KMS-11 (cell line): ENCODE data around the gene CTRL.

Experiments used
- H2AFZ ChIP-seq: fragments of 200-600 bp; sonication (generic); 2 replicates; pipeline ENCODE4 v1.6.1; 2016; ENCODE audit warnings: antibody characterized with exemption, mixed run types, low read depth
- H3K27ac ChIP-seq: fragments of 200-600 bp; sonication (generic); 2 replicates; pipeline ENCODE4 v1.6.1; 2016; ENCODE audit warnings: mild to moderate bottlenecking, mixed run types
- H3K27me3 ChIP-seq: fragments of 200-600 bp; sonication (generic); 2 replicates; pipeline ENCODE4 v1.6.1; 2017; ENCODE audit warnings: mild to moderate bottlenecking, low read depth, mixed run types, moderate library complexity; ENCODE audit not compliant: insufficient read depth
- H3K36me3 ChIP-seq: fragments of 200-600 bp; sonication (generic); 2 replicates; pipeline ENCODE4 v1.6.1; 2017; ENCODE audit warnings: mild to moderate bottlenecking, mixed run types; ENCODE audit not compliant: insufficient read depth
- H3K4me1 ChIP-seq: fragments of 200-600 bp; sonication (generic); 2 replicates; pipeline ENCODE4 v1.6.1; 2016; ENCODE audit warnings: mild to moderate bottlenecking, low read depth, mixed run types; ENCODE audit not compliant: poor library complexity, severe bottlenecking
- H3K4me2 ChIP-seq: fragments of 200-600 bp; sonication (generic); 2 replicates; pipeline ENCODE4 v1.7.0; 2016; ENCODE audit warnings: mild to moderate bottlenecking, mixed run types
- H3K4me3 ChIP-seq: fragments of 200-600 bp; sonication (generic); IDR thresholded peaks from 2 replicates; pipeline ENCODE4 v1.6.1; 2017; ENCODE audit warnings: low read depth, low read length, mixed read lengths; ENCODE audit not compliant: insufficient read depth
- H3K79me2 ChIP-seq: fragments of 200-600 bp; sonication (generic); 2 replicates; pipeline ENCODE4 v1.6.1; 2016; ENCODE audit warnings: low read depth, mixed run types; ENCODE audit not compliant: insufficient read depth
- H3K9ac ChIP-seq: fragments of 200-600 bp; sonication (generic); 2 replicates; pipeline ENCODE4 v1.6.1; 2016; ENCODE audit warnings: mild to moderate bottlenecking, mixed run types
- H4K20me1 ChIP-seq: fragments of 200-600 bp; sonication (generic); 2 replicates; pipeline ENCODE4 v1.6.1; 2016; ENCODE audit warnings: mild to moderate bottlenecking, mixed run types; ENCODE audit not compliant: insufficient read depth
- CTCF ChIP-seq: fragments of 200-600 bp; sonication (generic); conservative IDR thresholded peaks from 2 replicates; pipeline ENCODE4 v1.6.1; 2017; ENCODE audit warnings: low read depth, mild to moderate bottlenecking, antibody characterized with exemption, low read length, moderate library complexity, mixed read lengths

Gene CTRL

GRCh38 chr16:67957622-67958021 is 26.0 kb upstream of the CTRL start:
- no peak overlapping the region for H3K9ac ChIP-seq
- no peak overlapping the region for H3K4me3 ChIP-seq
- H2AFZ ChIP-seq: no peak overlapping the region
- H3K27me3 ChIP-seq: no peaks in the 10 kb centered on the region
- H3K79me2 ChIP-seq: no peaks in the 10 kb centered on the region
- peaks cover 4% of the 10 kb centered on the region for H3K4me1 ChIP-seq
- H3K36me3 ChIP-seq: no peaks in the 10 kb centered on the region
- H4K20me1 ChIP-seq: no peaks in the 10 kb centered on the region
- no peak overlapping the region for H3K4me2 ChIP-seq
- TF ChIP-seq CTCF: no peak
- no peak overlapping the region for H3K27ac ChIP-seq

GRCh38 chr16:67954421-67955196 is 22.9 kb upstream of the CTRL start:
- TF ChIP-seq CTCF: no peak
- no peaks in the 10 kb centered on the region for H4K20me1 ChIP-seq
- no peak overlapping the region for H3K4me3 ChIP-seq
- H3K4me2 ChIP-seq: no peak overlapping the region
- no peak overlapping the region for H3K9ac ChIP-seq
- no peak overlapping the region for H3K27ac ChIP-seq
- H3K4me1 ChIP-seq: no peaks in the 10 kb centered on the region
- H2AFZ ChIP-seq: no peak overlapping the region
- H3K27me3 ChIP-seq: no peaks in the 10 kb centered on the region
- no peaks in the 10 kb centered on the region for H3K36me3 ChIP-seq
- H3K79me2 ChIP-seq: no peaks in the 10 kb centered on the region

GRCh38 chr16:67953641-67954375 is 22.1 kb upstream of the CTRL start:
- Histone ChIP-seq H3K27me3 (no peaks in the 10 kb centered on the region), H3K27ac (no peak overlapping the region), H2AFZ (no peak overlapping the region), H3K4me2 (no peak overlapping the region), H3K4me3 (no peak overlapping the region), H3K79me2 (no peaks in the 10 kb centered on the region), H4K20me1 (no peaks in the 10 kb centered on the region), H3K4me1 (no peaks in the 10 kb centered on the region), H3K36me3 (no peaks in the 10 kb centered on the region), H3K9ac (no peak overlapping the region)
- no peak for TF ChIP-seq CTCF

GRCh38 chr16:67951485-67951884 is 19.8 kb upstream of the CTRL start:
- Histone ChIP-seq H3K4me1 (no peaks in the 10 kb centered on the region), H3K9ac (no peak overlapping the region), H3K4me3 (no peak overlapping the region), H3K4me2 (no peak overlapping the region), H3K79me2 (no peaks in the 10 kb centered on the region), H3K27ac (no peak overlapping the region), H3K27me3 (no peaks in the 10 kb centered on the region), H3K36me3 (no peaks in the 10 kb centered on the region), H4K20me1 (no peaks in the 10 kb centered on the region), H2AFZ (no peak overlapping the region)
- no peak for TF ChIP-seq CTCF
